K562 (cell line): Measurements from ENCODE around the gene NECTIN4. TPM values are rescaled to one million over a fixed set of nuclear protein-coding genes. Genes with fewer than 3 reads are reported as not detected.
A peak's percentile ranks its signal among the peaks of the same experiment; 100 is the strongest.

Source experiments
- CBFA2T2 ChIP-seq: fragments of 450-650 bp; conservative IDR thresholded peaks from 2 replicates; pipeline ENCODE4 v1.6.1; 2017; ENCODE audit warnings: mild to moderate bottlenecking
- ETV6 ChIP-seq, 3 experiments: fragments of 150-350 bp in 1 of 3; sonication (generic) in 1 of 3; formaldehyde crosslinking in 1 of 3; IDR thresholded peaks; 2 replicates each; pipeline versions ENCODE4 v1.6.1 to v1.8.0; 2014 to 2022; ENCODE audit warnings: borderline replicate concordance in 2 of 3, low read depth in 2 of 3, antibody characterized with exemption in 1 of 3, low read length in 1 of 3, mild to moderate bottlenecking in 1 of 3, missing genetic modification reagents in 1 of 3
- HCFC1 ChIP-seq: IDR thresholded peaks from 2 replicates; pipeline ENCODE4 v1.6.1; 2012; ENCODE audit warnings: low read depth, low read length, improper control_type of control experiment
- HDAC2 ChIP-seq: fragments of 450-650 bp; IDR thresholded peaks from 2 replicates; pipeline ENCODE4 v1.6.1; 2016; ENCODE audit warnings: mild to moderate bottlenecking
- LCOR ChIP-seq: sonication (generic); formaldehyde crosslinking; IDR thresholded peaks from 2 replicates; pipeline ENCODE4 v1.8.0; 2022; ENCODE audit warnings: mild to moderate bottlenecking, missing genetic modification reagents
- MTA2 ChIP-seq: fragments of 450-650 bp; IDR thresholded peaks from 2 replicates; pipeline ENCODE4 v1.6.1; 2016; ENCODE audit warnings: low read depth
- NFATC3 ChIP-seq: fragments of 450-650 bp; IDR thresholded peaks from 2 replicates; pipeline ENCODE4 v1.6.1; 2017; ENCODE audit warnings: mild to moderate bottlenecking
- NR1H2 ChIP-seq: sonication (generic); formaldehyde crosslinking; IDR thresholded peaks from 2 replicates; pipeline ENCODE4 v1.4.0; 2020; ENCODE audit warnings: mild to moderate bottlenecking, missing genetic modification reagents
- POU5F1 ChIP-seq: fragments of 150-350 bp; IDR thresholded peaks from 2 replicates; pipeline ENCODE4 v1.6.1; 2014; ENCODE audit warnings: borderline replicate concordance, low read length, low read depth, mild to moderate bottlenecking; ENCODE audit not compliant: partially characterized antibody
- RBM17 ChIP-seq: fragments of 200-400 bp; formaldehyde crosslinking; IDR thresholded peaks from 2 replicates; pipeline ENCODE4 v1.6.1; 2017; ENCODE audit warnings: low read depth, mild to moderate bottlenecking, low read length, borderline replicate concordance
- RCOR1 ChIP-seq, 2 experiments: IDR thresholded peaks; 2 replicates each; pipeline ENCODE4 v1.6.1; 2012; ENCODE audit warnings: low read depth in 2 of 2, low read length in 2 of 2, borderline replicate concordance in 1 of 2, improper control_type of control experiment in 1 of 2
- SREBF1 ChIP-seq: fragments of 150-350 bp; IDR thresholded peaks from 2 replicates; pipeline ENCODE4 v1.6.1; 2014; ENCODE audit warnings: antibody characterized with exemption, low read depth, low read length, borderline replicate concordance
- ZBTB1 ChIP-seq: sonication (generic); formaldehyde crosslinking; IDR thresholded peaks from 2 replicates; pipeline ENCODE4 v1.8.1; 2023; ENCODE audit warnings: missing genetic modification reagents, low read depth, mild to moderate bottlenecking, borderline replicate concordance
- ZBTB7A ChIP-seq: IDR thresholded peaks from 2 replicates; pipeline ENCODE4 v1.6.1; 2011; ENCODE audit warnings: low read depth, mild to moderate bottlenecking, low read length, moderate library complexity, borderline replicate concordance; ENCODE audit not compliant: control insufficient read depth
- ZNF12 ChIP-seq: sonication (generic); formaldehyde crosslinking; IDR thresholded peaks from 2 replicates; pipeline ENCODE4 v1.4.0; 2020; ENCODE audit warnings: mild to moderate bottlenecking, missing genetic modification reagents
- ZNF253 ChIP-seq: fragments of 250-450 bp; sonication (Bioruptor Pico); conservative IDR thresholded peaks from 2 replicates; pipeline ENCODE4 v1.6.1; 2021; ENCODE audit warnings: mild to moderate bottlenecking
- ZNF316 ChIP-seq: fragments of 450-650 bp; IDR thresholded peaks from 2 replicates; pipeline ENCODE4 v1.6.1; 2016
- ZNF589 ChIP-seq: fragments of 200-800 bp; sonication (Bioruptor generic); IDR thresholded peaks from 2 replicates; pipeline ENCODE4 v1.6.1; 2016; ENCODE audit warnings: low read depth, missing genetic modification characterization, missing compliant biosample characterization
- polyA plus RNA-seq, 8 experiments: library from polyadenylated mRNA; depleted of rRNA in 4 of 8; stranded (reverse) in 5 of 8; unstranded in 3 of 8; fragments of >200 nt; fragmentation: Nextera tagmentation in 2 of 8; fragmentation: Illumina TruSeq in 1 of 8; extraction: Ambion mirVana in 2 of 8; extraction: Trizol in 1 of 8; gene quantifications; 2 replicates each; pipeline versions ENCODE4 v1.2.1 to v1.2.3, GENCODE V29; 2011 to 2014; ENCODE audit warnings: inconsistent platforms in 1 of 8, missing spikeins in 1 of 8
- total RNA-seq, 7 experiments: library from RNA; depleted of rRNA in 6 of 7; stranded (reverse); fragments of >200 nt in 6 of 7; fragmentation: Illumina TruSeq in 2 of 7; extraction: Trizol in 2 of 7; gene quantifications; 2 replicates each; pipeline versions ENCODE4 v1.2.1 to v1.2.3, GENCODE V29; 2011 to 2021; ENCODE audit warnings: low replicate concordance in 1 of 7
- TF ChIP-seq, protein P1 (sequence below), 2 experiments: fragments of 450-650 bp; conservative IDR thresholded peaks; 2 replicates each; pipeline ENCODE4 v1.6.1; 2017; ENCODE audit warnings: mild to moderate bottlenecking in 2 of 2, moderate library complexity in 2 of 2
- TF ChIP-seq, protein P2 (sequence below): fragments of 250-450 bp; sonication (Bioruptor Pico); IDR thresholded peaks from 2 replicates; pipeline ENCODE4 v1.8.0; 2022; ENCODE audit warnings: inconsistent platforms, mild to moderate bottlenecking, moderate library complexity, borderline replicate concordance
- TF ChIP-seq, protein P3 (sequence below): fragments of 250-450 bp; sonication (Bioruptor Pico); IDR thresholded peaks from 2 replicates; pipeline ENCODE4 v1.4.0; 2020; ENCODE audit warnings: borderline replicate concordance
- TF ChIP-seq, protein P4 (sequence below): fragments of 450-650 bp; formaldehyde crosslinking; IDR thresholded peaks from 2 replicates; pipeline ENCODE4 v1.4.0; 2022; ENCODE audit warnings: mild to moderate bottlenecking, moderate library complexity

Gene NECTIN4
- total and polyA plus RNA-seq, 9 of the 15 experiments (the other 6 are each of a cell fraction or from before 2014, with no cell fraction given), result 0.01 to 0.09 TPM; not detected in 7

DNA sequence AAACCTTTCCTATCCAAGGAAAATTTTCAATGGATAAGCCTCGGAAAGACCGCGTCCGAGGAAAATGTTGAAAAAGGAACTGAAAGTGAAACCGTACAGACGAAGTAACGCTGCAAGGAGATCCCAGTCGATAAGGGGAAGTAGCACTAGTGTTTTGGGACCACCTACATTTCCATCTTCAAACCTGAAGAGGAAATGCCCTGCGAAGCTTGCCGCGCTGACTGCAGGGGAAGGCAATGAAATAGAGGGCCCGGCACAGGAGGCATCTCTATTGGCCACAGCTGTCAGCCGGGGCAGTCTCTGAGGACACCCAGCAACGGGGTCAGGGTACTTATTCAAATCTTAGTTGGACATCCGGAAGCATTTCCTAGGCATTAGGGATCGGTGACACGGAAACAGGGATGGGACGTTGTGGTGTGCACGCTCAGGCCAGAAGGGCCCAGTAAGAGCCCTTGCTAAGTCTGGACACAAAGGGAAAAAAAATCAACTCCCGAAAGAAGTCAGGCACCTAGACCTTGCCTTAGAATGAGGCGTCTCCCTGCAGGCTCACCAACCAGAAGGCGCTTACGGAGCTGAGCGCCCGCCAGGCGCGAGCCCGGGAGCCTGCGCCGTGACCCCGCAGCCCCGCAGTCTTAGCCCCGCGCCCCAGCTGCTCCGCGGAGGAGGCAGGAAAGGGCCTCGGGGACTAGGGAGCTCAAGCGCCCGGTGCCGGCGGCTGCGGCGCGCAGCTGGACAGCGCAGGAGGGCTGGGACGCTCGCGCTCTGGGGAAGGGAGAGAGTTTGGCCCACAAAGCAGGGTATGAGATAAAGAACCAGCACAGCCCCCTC lies 44.2 kb downstream of the NECTIN4 start (continued):
- TF ChIP-seq ZBTB1 (CRISPR knock-in tag) (no peak), NR1H2 (CRISPR knock-in tag) (no peak), ETV6 (IDR thresholded peaks at IDR 0.05; ENCODE audit: borderline replicate concordance in 1 of 2, low read depth in 2 of 2, low read length in 1 of 2) (0 out of 4 replicates have a peak, but pooled peaks of 1 of the 2 experiments have one; percentile 28), ETV6 (CRISPR knock-in tag; IDR thresholded peaks at IDR 0.05; ENCODE audit: borderline replicate concordance) (no peak), NFATC3 (no peak), SREBF1 (no peak), LCOR (CRISPR knock-in tag) (0 out of 2 replicates have a peak, but pooled peaks have one; percentile 21), CBFA2T2 (no peak; the same call in 1 of the 2 replicates), HCFC1 (no peak), HDAC2 (no peak), RCOR1 (IDR thresholded peaks at IDR 0.05; ENCODE audit: borderline replicate concordance in 1 of 2, low read depth in 2 of 2, low read length in 2 of 2) (peak in 1 of 2 experiments; percentile 22; a peak in 1 of 4 replicates), RBM17 (no peak), ZNF589 (CRISPR knock-in tag) (no peak; the same call in 1 of the 2 replicates), ZNF316 (no peak), POU5F1 (no peak), ZNF253 (no peak), ZNF12 (CRISPR knock-in tag) (no peak), MTA2 (no peak; the same call in 1 of the 2 replicates), ZBTB7A (peak; percentile 82; the same call in 1 of the 2 replicates)
- TF ChIP-seq, protein P1, sequence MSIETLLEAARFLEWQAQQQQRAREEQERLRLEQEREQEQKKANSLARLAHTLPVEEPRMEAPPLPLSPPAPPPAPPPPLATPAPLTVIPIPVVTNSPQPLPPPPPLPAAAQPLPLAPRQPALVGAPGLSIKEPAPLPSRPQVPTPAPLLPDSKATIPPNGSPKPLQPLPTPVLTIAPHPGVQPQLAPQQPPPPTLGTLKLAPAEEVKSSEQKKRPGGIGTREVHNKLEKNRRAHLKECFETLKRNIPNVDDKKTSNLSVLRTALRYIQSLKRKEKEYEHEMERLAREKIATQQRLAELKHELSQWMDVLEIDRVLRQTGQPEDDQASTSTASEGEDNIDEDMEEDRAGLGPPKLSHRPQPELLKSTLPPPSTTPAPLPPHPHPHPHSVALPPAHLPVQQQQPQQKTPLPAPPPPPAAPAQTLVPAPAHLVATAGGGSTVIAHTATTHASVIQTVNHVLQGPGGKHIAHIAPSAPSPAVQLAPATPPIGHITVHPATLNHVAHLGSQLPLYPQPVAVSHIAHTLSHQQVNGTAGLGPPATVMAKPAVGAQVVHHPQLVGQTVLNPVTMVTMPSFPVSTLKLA (conservative IDR thresholded peaks at IDR 0.05), result peak in 1 of 2 experiments; percentile 51; a peak in 1 of 4 replicates
- TF ChIP-seq, protein P2, sequence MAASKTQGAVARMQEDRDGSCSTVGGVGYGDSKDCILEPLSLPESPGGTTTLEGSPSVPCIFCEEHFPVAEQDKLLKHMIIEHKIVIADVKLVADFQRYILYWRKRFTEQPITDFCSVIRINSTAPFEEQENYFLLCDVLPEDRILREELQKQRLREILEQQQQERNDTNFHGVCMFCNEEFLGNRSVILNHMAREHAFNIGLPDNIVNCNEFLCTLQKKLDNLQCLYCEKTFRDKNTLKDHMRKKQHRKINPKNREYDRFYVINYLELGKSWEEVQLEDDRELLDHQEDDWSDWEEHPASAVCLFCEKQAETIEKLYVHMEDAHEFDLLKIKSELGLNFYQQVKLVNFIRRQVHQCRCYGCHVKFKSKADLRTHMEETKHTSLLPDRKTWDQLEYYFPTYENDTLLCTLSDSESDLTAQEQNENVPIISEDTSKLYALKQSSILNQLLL (CRISPR knock-in tag), result no peak
- TF ChIP-seq, protein P3, sequence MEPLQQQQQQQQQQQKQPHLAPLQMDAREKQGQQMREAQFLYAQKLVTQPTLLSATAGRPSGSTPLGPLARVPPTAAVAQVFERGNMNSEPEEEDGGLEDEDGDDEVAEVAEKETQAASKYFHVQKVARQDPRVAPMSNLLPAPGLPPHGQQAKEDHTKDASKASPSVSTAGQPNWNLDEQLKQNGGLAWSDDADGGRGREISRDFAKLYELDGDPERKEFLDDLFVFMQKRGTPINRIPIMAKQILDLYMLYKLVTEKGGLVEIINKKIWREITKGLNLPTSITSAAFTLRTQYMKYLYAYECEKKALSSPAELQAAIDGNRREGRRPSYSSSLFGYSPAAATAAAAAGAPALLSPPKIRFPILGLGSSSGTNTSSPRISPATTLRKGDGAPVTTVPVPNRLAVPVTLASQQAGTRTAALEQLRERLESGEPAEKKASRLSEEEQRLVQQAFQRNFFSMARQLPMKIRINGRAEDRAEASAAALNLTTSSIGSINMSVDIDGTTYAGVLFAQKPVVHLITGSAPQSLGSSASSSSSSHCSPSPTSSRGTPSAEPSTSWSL (CRISPR knock-in tag), result no peak
- TF ChIP-seq, protein P4, sequence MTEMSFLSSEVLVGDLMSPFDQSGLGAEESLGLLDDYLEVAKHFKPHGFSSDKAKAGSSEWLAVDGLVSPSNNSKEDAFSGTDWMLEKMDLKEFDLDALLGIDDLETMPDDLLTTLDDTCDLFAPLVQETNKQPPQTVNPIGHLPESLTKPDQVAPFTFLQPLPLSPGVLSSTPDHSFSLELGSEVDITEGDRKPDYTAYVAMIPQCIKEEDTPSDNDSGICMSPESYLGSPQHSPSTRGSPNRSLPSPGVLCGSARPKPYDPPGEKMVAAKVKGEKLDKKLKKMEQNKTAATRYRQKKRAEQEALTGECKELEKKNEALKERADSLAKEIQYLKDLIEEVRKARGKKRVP, result no peak; the same call in 1 of the 2 replicates
